ENCODE results near the gene CHST1.

CHST1 gene

GRCh38 chr11:45651156-45651555, 14.3 kb downstream of the CHST1 start:
- no peak for DNase-seq (ENCODE audit: low spot score)
- TF ChIP-seq CTCF (IDR thresholded peaks at IDR 0.05; ENCODE audit: borderline replicate concordance, control extremely low read depth, extremely low read depth, insufficient read depth, missing control alignments) = no peak
- in situ Hi-C loops (cut with MboI; ENCODE audit: low sequenced_read_pairs, unreplicated experiment) = no loop called here

DNA sequence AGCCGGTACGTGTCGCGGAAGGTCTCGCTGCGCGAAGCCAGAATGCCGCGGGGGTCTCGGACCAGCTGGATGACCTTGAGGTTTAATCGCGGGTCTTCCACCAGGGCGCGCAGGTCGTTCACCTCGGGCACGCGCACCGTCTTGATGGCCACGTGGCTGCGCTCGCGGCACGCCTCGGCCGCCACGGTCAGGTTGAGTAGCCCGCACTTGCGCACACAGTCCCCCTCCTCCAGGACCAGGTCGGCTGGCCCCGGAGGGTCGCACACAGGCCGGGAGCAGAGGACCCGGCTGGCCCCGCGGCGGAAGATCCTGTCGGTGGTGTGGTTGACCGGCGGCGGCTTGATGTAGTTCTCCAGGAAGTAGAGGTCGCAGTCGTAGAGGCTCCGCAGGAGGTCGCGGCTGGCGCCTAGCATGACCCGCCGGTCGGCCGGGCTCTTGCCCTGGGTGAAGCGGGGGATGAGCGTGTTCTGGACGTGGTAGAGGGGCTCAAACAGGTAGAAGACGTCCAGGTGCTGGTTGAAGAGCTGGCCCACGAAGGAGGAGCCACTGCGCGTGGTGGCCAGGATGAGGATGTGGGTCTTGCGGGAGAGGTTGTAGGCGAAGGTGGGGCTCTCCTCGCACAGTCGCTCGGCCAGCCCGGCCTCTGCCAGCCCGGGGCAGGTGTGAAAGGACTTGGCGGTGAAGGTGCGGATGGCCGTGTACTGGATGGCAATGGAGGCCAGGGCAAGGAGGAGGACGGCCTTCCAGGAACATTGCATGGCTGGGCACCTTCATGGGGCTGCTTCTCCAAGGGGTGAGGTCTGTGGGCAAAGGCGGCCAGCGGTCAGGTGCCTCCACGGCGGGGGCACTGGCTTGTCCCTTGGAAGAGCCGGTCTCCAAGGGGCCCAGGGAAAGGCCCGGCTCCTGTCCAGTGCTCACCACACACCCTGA, 15.0 kb downstream of the CHST1 start:
- in situ Hi-C loops (cut with MboI; ENCODE audit: low sequenced_read_pairs, unreplicated experiment) = no loop called here
- no peak for TF ChIP-seq CTCF (IDR thresholded peaks at IDR 0.05; ENCODE audit: borderline replicate concordance, control extremely low read depth, extremely low read depth, insufficient read depth, missing control alignments)
- DNase-seq (ENCODE audit: low spot score) = no peak

DNA sequence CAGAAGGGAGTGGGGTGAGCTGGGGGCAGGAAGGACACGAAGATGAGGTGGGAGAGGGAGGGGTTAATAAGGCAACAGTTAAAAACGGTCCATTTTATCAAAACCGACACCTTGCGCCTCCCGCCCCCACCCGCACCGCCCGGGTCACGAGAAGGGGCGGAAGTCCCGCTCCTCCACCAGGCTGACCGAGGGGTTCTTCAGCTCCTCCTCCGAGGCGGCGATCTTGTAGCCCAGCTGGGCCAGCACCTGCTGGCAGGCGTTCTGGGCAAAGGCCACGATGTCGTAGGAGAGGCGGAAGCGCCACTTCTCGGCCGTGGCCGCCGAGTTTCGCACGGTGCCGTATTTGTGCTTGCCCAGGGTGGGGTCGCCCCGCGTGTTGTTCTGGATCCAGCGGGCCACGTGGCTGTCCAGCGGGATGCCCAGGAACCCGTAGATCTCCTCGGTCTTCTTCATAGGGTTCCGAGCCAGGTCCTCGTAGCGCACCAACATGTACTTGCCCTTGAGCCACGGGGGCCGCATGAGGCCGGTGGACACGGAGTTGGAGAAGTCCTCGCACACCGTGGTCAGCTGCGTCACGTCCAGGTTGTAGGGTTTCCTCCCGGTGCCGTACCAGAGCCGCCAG, 15.8 kb downstream of the CHST1 start:
- in situ Hi-C loops (cut with MboI; ENCODE audit: low sequenced_read_pairs, unreplicated experiment) = no loop called here
- DNase-seq (ENCODE audit: low spot score) = no peak
- no peak for TF ChIP-seq CTCF (IDR thresholded peaks at IDR 0.05; ENCODE audit: borderline replicate concordance, control extremely low read depth, extremely low read depth, insufficient read depth, missing control alignments)

DNA sequence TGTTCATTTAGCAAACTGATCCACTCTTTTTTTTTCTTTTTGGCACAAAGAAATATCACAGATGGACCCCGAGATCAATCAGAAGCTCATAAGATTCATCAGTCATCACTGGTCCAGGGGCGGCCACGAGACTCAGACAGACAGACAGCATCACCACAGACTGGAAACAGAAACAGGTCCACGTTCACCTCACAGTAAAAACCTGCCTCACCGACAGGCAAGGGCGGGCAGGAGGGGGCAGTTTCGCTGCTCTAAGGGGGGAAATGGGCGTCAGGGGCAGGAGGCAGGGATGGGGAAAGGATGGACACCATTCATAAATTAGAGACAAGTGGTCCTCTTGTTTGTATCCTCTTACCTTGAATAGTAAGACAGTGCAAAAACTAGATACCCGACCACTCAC, 16.5 kb downstream of the CHST1 start:
- no peak for DNase-seq (ENCODE audit: low spot score)
- no peak for TF ChIP-seq CTCF (IDR thresholded peaks at IDR 0.05; ENCODE audit: borderline replicate concordance, control extremely low read depth, extremely low read depth, insufficient read depth, missing control alignments)
- in situ Hi-C loops (cut with MboI; ENCODE audit: low sequenced_read_pairs, unreplicated experiment) = no loop called here

DNA sequence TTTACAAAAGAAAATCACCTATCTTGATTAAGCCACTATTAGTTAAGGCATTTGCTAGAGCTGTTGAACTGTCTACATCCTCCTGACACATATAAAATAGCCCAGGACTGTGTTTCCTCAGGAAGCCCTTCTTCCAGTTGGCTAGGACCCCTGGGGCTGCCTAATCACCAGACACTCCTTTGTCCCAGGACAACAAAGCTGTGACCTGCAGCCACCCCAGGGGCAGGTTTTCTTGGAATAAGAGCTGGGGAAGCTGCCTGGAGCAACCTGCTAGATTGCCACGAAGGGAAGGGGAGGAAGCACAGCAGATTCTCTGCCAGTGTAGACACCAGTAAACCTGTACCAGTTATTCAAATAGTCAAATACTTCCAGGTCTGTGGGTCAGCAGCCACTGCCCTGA, 17.6 kb downstream of the CHST1 start:
- in situ Hi-C loops (cut with MboI; ENCODE audit: low sequenced_read_pairs, unreplicated experiment) = no loop called here
- no peak for TF ChIP-seq CTCF (IDR thresholded peaks at IDR 0.05; ENCODE audit: borderline replicate concordance, control extremely low read depth, extremely low read depth, insufficient read depth, missing control alignments)
- no peak for DNase-seq (ENCODE audit: low spot score)

DNA sequence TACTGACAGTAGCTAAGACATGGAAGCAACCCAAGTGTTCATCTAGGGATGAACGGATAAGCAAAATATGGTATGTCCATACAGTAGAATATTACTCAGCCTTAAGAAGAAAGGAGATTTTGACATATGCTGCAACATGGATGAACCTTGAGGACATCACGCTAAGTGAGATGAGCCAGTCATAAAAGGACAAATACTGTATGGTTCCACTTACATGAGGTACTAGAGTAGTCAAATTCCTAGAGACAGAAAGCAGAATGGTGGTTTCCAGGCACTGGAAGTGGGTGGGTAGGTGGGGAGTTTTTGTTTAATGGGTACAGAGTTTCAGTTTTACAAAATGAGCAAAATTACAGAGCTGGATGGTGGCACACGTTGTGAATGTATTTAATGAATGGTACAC, 18.1 kb downstream of the CHST1 start:
- no peak for TF ChIP-seq CTCF (IDR thresholded peaks at IDR 0.05; ENCODE audit: borderline replicate concordance, control extremely low read depth, extremely low read depth, insufficient read depth, missing control alignments)
- DNase-seq (ENCODE audit: low spot score) = no peak
- in situ Hi-C loops (cut with MboI; ENCODE audit: low sequenced_read_pairs, unreplicated experiment) = no loop called here
